Activated CD8-positive, alpha-beta memory T cell treated with anti-CD3 and anti-CD28 coated beads for 1 hour (primary cell): ENCODE results near the gene PTPRT.

ENCODE experiments used
- DNase-seq, 2 donors: peaks; one replicate each; pipeline ENCODE4 v3.0.0-alpha.2; 2020; ENCODE audit warnings: low read depth in 1 of 2; ENCODE audit errors: extremely low read depth in 1 of 2

PTPRT gene

DNA sequence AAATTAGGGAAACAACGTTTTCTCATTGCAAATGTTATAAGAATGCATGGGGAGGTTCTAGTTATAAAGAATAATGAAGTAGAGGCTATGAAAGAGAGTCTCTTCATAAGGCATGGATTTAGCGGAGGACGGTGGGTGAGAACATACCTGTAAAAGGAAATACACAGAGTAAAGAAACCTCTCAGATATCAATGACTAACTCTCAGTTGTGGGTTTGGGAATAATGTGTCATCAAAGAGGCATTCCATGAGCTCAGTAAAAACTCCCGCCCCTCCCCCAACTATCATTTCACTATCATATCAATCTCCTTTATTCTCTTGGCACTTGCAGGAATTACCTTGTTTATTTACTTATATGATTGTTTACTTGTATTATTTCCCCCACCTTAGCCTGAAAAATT, 695.4 kb downstream of the PTPRT start:
- no peak for DNase-seq

- DNase-seq = no peak
Observed at GRCh38 chr20:42493001-42493400, 696.7 kb downstream of the PTPRT start.

GRCh38 chr20:42492290-42492689, 697.4 kb downstream of the PTPRT start:
- DNase-seq = no peak

- DNase-seq = no peak
Observed at GRCh38 chr20:42485556-42485955, 704.1 kb downstream of the PTPRT start.

- DNase-seq = no peak
Observed at GRCh38 chr20:42484790-42485375, 704.8 kb downstream of the PTPRT start.

DNA sequence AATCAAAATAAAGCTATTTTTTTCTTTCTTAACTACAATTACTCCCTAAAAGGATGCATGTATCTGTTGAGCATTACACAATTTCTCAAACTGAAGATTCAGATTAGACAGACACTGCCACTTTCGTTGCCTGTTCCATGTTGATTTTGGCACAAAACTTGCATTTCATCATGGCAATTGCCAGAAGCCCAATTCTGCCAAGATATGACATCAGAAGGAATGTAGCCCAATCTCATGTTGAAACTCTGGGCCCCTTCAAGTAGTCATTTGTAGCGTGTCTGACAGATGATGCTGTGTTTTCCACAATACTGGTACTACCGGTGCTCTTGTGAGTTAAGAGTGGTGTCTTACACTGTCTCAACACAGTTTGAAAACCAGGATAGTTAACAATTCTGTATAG, 705.4 kb downstream of the PTPRT start:
- DNase-seq = no peak

GRCh38 chr20:42483730-42484303, 705.9 kb downstream of the PTPRT start:
- DNase-seq = no peak

DNA sequence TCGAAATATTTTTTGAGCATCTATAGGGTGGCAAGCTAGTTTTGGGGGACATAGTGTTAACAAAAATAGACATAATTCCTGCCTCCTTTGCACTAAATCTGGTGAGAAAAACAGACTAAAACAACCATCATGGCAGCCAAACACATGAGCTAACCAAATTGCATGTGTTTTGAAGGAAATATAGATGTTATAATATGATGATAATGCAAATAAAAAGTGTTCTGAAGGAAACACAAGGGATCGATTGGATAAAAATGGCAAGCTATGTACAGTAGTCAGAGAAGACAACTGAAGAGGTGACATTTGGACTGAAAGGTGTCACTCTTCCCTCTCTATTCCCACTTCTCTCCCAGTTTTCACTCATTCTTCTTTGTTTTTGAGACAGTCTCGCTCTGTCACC, 706.9 kb downstream of the PTPRT start:
- DNase-seq = no peak

GRCh38 chr20:42475773-42476172, 713.9 kb downstream of the PTPRT start:
- DNase-seq = no peak

DNA sequence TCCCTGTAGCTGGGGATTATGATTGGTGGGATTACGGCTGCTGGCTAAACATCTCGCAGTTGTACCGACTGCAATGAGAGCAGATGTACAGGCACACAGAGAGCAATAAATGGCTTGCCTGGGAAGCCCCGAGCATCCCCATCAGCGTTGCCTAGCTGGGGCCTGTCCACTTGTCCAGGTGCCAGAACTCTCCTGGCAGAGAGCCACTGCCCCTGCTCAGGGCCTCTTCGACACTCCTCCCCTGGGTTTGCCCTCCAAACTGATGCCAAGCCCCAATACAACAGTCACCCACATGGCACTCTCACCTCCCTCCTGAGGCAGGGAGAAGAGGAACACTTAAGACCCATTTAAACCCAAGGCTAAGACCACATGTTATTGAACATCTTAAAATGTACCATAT, 715.1 kb downstream of the PTPRT start:
- DNase-seq = no peak

DNA sequence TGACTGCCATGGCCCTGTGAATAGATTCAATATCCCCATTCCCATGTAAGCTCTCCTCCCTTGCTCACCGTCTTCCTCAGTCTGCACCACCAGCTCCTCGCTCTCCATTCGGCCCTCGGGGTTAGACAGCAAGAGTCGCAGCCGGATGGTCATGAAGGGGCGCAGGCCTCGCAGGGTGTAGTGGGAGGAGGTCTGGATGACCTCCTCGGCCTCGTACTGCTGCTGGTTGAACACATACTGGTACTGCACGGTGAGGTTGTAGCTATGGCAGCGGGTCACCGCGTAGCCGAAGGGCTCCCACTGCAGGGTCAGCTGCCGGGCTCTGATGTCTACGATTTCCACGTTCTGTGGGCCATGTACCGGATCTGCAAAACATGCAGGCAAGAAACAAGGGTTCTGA, 717.5 kb downstream of the PTPRT start:
- DNase-seq = no peak

GRCh38 chr20:42461965-42462593, 727.6 kb downstream of the PTPRT start:
- DNase-seq = no peak

DNA sequence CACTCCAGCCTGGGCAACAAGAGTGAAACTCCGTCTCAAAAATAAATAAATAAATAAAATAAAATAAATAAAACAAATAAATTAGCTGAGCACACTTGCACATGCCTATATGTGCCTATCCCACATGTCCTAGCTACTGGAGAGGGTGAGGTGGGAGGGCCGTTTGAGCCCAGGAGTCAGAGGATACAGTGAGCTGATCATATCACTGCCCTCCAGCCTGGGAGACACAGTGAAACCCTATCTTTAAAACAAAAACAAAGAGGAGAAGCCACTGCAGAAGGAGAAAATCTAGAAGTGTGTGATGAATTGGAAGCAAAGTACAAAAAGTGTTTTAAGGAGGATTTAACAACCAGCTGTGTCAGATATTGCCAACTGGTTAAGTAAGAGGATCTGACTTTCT, 728.4 kb downstream of the PTPRT start:
- no peak for DNase-seq

- DNase-seq = no peak
Observed at GRCh38 chr20:42447270-42447669, 742.4 kb downstream of the PTPRT start.

GRCh38 chr20:42444799-42445198, 744.9 kb downstream of the PTPRT start:
- DNase-seq = no peak

- no peak for DNase-seq
Observed at GRCh38 chr20:42443200-42443599, 746.5 kb downstream of the PTPRT start.

DNA sequence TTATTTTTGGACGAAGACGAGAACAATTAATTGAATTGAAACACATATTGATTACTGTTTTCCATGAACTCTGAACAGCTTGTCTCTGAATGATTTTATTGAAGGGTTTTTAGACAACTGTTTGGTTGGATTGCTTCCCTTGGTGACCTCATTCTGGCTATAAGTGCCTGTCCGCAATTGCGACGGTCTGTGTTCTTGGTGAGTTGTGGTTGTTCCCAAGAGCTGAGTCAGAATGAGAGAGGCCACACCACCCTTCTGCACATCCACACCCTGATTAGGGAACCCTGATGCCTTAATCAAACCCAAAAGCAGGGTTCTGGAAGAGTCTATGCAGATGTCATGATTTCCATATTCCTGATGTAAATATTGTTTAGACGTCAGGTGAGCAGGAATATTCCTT, 747.0 kb downstream of the PTPRT start:
- no peak for DNase-seq

GRCh38 chr20:42441864-42442331, 747.8 kb downstream of the PTPRT start:
- no peak for DNase-seq

- DNase-seq = no peak
Observed at GRCh38 chr20:42441196-42441863, 748.4 kb downstream of the PTPRT start.

- DNase-seq = no peak
Observed at GRCh38 chr20:42435230-42435629, 754.5 kb downstream of the PTPRT start.

DNA sequence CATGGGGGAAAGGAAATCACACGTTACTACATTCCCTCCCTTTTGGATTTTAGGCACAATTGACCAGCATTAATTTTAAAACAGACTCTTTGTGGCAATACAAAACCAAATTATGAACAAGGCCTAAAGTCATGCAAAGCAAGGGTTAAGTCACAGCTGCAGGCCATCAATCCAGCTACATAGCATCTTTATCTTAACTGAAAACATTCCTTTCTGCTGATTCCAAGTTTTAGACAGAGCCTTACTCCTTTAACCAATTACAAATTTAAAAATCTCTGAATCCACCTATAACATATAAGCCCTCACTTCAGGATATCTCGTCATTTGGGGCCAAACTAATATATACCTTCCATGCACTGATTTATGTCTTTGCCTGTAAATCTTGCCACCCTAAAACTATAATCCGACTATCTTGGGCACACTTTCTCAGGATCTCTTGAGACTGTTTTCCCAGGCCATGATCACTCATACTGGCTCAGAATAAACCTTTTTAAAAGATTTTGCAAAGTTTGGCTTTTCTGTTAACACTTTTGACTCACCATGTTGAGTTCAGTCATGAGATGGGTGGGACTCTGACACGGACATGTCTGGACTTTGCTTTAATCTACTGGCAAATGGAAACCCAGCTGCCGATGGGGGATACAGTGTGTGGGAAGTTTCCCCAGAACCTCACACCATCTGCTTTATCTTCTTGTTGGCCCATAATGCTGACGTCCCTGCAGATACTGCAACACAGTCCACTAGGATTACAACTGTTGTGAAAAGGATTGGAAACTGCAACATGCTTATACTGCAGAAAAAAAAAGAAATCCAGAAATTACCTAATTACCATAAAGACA, 757.0 kb downstream of the PTPRT start:
- no peak for DNase-seq
